ENCODE results near the gene C2orf72.
"Not testable (repeated sequence)": the region's sequence is repeated elsewhere in the genome, so short reads cannot be mapped to it uniquely, and the experiment has no call there.

Gene C2orf72

GRCh38 chr2:231047274-231047922 is 10.1 kb downstream of the C2orf72 start:
- DNase-seq: no peak

GRCh38 chr2:231047923-231048915 is 10.9 kb downstream of the C2orf72 start:
- DNase-seq: peak; percentile 64

GRCh38 chr2:231049286-231050017 is 12.1 kb downstream of the C2orf72 start:
- DNase-seq: no peak

- DNase-seq: no peak
Measured at GRCh38 chr2:231050018-231050901, 12.9 kb downstream of the C2orf72 start.

GRCh38 chr2:231051116-231051515 is 13.8 kb downstream of the C2orf72 start:
- no peak for DNase-seq

GRCh38 chr2:231052494-231053451 is 15.4 kb downstream of the C2orf72 start:
- DNase-seq: peak; percentile 94

- DNase-seq: no peak
Measured at GRCh38 chr2:231053846-231054245, 16.5 kb downstream of the C2orf72 start.

GRCh38 chr2:231056453-231057416 is 19.4 kb downstream of the C2orf72 start, which contains the start of gene PSMD1:
Gene PSMD1 (plus strand): TSS chr2:231056867. CDS start chr2:231057026, 159 bp downstream.
- peak; percentile 96 for DNase-seq

- DNase-seq: peak; percentile 35
Measured at GRCh38 chr2:231057590-231057989, 20.3 kb downstream of the C2orf72 start.

GRCh38 chr2:231058761-231059550 is 21.6 kb downstream of the C2orf72 start:
- no peak for DNase-seq

- no peak for DNase-seq
Measured at GRCh38 chr2:231059756-231060155, 22.4 kb downstream of the C2orf72 start.

- no peak for DNase-seq
Measured at GRCh38 chr2:231062776-231063175, 25.5 kb downstream of the C2orf72 start.

GRCh38 chr2:231063347-231063746 is 26.0 kb downstream of the C2orf72 start:
- DNase-seq: no peak

GRCh38 chr2:231065966-231066365 is 28.6 kb downstream of the C2orf72 start:
- no peak for DNase-seq

GRCh38 chr2:231067531-231067930 is 30.2 kb downstream of the C2orf72 start:
- DNase-seq: not testable (repeated sequence)

GRCh38 chr2:231068525-231069222 is 31.4 kb downstream of the C2orf72 start:
- DNase-seq: no peak

- DNase-seq: no peak
Measured at GRCh38 chr2:231069379-231070054, 32.2 kb downstream of the C2orf72 start.
